ENCODE results near the gene TCERG1L.

DNA sequence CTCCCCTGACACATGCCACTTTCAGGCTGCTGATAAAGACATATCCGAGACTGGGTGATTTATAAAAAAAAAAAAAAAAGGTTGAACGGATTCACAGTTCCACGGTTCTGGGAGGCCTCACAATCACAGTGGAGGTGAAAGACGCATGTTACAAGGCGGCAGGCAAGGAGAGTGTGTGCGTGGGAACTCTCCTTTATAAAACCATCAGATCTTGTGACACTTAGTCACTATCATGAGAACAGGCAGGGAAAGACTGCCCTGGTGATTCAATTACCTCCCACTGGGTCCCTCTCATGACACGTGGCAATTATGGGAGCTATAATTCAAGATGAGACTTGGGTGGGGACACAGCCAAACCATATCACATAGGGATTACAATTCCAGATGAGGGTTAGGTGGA lies 181.5 kb downstream of the TCERG1L start:
- TF ChIP-seq GABPA (IDR thresholded peaks at IDR 0.05; ENCODE audit: low read depth) (no peak), EZH2phosphoT487 (IDR thresholded peaks at IDR 0.05; ENCODE audit: borderline replicate concordance, low read depth) (no peak), POLR2AphosphoS5 (IDR thresholded peaks at IDR 0.05; ENCODE audit: low read depth, low read length) (no peak), EP300 (IDR thresholded peaks at IDR 0.05; ENCODE audit: borderline replicate concordance in 1 of 2, low read depth in 1 of 2, low read length in 1 of 2) (no peak), MAX (IDR thresholded peaks at IDR 0.05; ENCODE audit: low read depth) (no peak)
- TF ChIP-seq, protein P1, sequence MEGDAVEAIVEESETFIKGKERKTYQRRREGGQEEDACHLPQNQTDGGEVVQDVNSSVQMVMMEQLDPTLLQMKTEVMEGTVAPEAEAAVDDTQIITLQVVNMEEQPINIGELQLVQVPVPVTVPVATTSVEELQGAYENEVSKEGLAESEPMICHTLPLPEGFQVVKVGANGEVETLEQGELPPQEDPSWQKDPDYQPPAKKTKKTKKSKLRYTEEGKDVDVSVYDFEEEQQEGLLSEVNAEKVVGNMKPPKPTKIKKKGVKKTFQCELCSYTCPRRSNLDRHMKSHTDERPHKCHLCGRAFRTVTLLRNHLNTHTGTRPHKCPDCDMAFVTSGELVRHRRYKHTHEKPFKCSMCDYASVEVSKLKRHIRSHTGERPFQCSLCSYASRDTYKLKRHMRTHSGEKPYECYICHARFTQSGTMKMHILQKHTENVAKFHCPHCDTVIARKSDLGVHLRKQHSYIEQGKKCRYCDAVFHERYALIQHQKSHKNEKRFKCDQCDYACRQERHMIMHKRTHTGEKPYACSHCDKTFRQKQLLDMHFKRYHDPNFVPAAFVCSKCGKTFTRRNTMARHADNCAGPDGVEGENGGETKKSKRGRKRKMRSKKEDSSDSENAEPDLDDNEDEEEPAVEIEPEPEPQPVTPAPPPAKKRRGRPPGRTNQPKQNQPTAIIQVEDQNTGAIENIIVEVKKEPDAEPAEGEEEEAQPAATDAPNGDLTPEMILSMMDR (IDR thresholded peaks at IDR 0.05), result no peak
- TF ChIP-seq, protein P2, sequence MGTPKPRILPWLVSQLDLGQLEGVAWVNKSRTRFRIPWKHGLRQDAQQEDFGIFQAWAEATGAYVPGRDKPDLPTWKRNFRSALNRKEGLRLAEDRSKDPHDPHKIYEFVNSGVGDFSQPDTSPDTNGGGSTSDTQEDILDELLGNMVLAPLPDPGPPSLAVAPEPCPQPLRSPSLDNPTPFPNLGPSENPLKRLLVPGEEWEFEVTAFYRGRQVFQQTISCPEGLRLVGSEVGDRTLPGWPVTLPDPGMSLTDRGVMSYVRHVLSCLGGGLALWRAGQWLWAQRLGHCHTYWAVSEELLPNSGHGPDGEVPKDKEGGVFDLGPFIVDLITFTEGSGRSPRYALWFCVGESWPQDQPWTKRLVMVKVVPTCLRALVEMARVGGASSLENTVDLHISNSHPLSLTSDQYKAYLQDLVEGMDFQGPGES (IDR thresholded peaks at IDR 0.05; ENCODE audit: low read depth, low read length), result no peak
- TF ChIP-seq, protein P3, sequence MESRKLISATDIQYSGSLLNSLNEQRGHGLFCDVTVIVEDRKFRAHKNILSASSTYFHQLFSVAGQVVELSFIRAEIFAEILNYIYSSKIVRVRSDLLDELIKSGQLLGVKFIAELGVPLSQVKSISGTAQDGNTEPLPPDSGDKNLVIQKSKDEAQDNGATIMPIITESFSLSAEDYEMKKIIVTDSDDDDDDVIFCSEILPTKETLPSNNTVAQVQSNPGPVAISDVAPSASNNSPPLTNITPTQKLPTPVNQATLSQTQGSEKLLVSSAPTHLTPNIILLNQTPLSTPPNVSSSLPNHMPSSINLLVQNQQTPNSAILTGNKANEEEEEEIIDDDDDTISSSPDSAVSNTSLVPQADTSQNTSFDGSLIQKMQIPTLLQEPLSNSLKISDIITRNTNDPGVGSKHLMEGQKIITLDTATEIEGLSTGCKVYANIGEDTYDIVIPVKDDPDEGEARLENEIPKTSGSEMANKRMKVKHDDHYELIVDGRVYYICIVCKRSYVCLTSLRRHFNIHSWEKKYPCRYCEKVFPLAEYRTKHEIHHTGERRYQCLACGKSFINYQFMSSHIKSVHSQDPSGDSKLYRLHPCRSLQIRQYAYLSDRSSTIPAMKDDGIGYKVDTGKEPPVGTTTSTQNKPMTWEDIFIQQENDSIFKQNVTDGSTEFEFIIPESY (IDR thresholded peaks at IDR 0.05; ENCODE audit: borderline replicate concordance, low read depth), result no peak
